ENCODE results near the gene PRSS36.
"Not testable (repeated sequence)": the region's sequence is repeated elsewhere in the genome, so short reads cannot be mapped to it uniquely, and the experiment has no call there.

Gene PRSS36

DNA sequence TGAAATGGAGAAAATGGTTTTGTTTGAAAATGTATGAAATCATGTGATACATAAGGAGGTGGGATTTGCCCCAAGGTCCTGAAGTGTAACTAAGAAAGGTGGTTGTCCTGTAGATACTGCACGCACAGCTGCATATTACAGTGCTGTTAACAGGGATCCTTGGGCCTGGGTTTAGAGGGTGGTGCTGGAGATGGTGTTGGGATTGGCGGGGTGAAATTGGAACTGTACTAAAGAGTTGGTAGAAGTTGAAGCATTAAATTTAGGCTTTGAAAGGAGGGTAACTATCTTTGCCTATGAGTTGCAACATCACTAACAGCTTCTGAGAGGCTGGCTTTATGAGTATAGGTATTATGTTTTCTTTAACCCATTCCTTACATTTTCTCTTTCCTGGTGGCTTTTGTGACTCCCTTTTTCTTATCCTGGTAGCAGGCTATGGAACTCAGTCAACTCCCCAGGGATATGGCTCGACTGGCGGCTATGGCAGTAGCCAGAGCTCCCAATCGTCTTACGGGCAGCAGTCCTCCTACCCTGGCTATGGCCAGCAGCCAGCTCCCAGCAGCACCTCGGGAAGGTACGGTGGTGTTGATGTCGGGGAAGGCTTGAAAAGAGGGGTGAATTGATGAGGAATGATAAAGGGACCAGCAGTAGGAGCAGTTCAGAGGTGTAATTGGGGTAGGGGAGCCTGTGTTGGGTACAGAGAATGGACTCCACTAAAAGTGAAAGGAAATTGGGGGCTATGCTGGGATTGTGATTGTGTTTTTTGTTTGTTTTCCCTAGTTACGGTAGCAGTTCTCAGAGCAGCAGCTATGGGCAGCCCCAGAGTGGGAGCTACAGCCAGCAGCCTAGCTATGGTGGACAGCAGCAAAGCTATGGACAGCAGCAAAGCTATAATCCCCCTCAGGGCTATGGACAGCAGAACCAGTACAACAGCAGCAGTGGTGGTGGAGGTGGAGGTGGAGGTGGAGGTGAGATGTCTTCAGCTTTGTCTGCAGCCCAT, 33.9 kb upstream of the PRSS36 start:
- no peak for DNase-seq

DNA sequence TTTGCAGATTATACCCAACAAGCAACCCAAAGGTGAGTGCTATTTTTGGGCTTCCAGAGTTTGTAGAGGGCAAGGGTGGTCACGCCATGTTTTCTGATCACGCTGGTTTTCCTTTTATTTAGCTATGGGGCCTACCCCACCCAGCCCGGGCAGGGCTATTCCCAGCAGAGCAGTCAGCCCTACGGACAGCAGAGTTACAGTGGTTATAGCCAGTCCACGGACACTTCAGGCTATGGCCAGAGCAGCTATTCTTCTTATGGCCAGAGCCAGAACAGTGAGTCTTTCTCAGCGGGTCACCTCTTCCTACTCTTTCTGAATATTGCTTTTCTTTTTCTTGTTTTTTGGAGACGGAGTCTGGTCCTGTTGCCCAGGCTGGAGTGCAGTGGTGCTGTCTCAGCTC, 32.5 kb upstream of the PRSS36 start:
- no peak for DNase-seq

GRCh38 chr16:31181102-31181830, 31.4 kb upstream of the PRSS36 start:
- no peak for DNase-seq

DNA sequence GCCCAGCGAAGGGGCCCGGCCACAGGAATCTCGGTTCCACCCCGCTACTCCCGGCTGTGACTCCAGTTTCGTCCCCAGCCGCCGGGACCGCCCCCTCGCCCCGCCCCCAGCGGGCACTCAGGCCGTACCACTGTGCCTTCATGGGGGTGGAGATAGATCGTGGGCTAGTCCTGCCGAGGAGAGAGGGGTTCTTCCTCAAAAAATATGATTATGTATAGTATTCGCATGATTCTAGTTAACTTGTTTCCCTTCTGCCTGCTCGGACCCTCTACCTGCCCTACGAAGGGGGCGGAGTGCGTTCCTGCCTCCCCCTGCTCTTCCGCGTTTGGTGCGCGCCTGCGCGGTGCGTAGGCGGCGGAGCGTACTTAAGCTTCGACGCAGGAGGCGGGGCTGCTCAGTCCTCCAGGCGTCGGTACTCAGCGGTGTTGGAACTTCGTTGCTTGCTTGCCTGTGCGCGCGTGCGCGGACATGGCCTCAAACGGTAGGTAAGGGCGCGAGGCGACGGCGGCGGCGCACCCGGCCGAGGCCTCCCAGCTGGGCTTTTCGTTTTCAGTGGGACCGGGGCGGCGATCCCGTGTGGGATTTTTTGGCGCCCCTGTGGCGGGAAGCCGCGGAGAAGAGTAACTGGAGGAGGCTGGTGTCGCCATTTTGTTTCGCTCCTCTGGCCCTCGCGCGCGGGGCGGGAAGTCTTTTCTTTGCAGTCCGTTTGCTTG, 30.0 kb upstream of the PRSS36 start, which contains the start of gene FUS:
Gene FUS, plus strand, starts transcription at position 393 of the 713 bp plus-strand sequence. Its CDS starts 76 bp downstream, at position 469.
- peak; percentile 88 to 96 for DNase-seq

GRCh38 chr16:31179219-31179746, 29.4 kb upstream of the PRSS36 start:
- no peak for DNase-seq

DNA sequence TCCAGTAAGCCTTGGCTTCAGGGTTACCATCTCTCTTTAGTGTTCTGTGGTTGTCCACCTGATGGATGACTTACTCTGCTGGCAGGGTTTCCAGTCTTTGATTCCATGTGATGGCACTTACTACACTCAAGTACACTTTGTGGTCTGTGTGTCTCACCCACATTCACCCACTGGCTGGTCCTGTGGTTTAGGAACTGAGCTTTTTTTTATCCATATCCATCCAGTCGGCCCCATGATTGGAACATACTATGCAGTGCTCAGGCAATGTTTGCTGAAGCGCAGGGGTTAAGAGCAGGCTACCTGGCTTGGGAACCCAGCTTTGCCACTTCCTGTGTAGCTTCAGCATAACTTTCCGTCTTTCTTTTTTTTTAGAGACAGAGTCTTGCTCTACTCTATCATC, 27.3 kb upstream of the PRSS36 start:
- DNase-seq = no peak

- not testable (repeated sequence) for DNase-seq
Observed at GRCh38 chr16:31170048-31170447, 20.2 kb upstream of the PRSS36 start.

GRCh38 chr16:31168848-31169247, 19.0 kb upstream of the PRSS36 start:
- no peak for DNase-seq

- no peak for DNase-seq
Observed at GRCh38 chr16:31167315-31167714, 17.4 kb upstream of the PRSS36 start.

- no peak for DNase-seq
Observed at GRCh38 chr16:31157136-31157535, 7.3 kb upstream of the PRSS36 start.

- DNase-seq = not testable (repeated sequence)
Observed at GRCh38 chr16:31150976-31151375, 1.1 kb upstream of the PRSS36 start.

GRCh38 chr16:31149332-31149731, 534 bp downstream of the PRSS36 start:
- DNase-seq = no peak

- no peak for DNase-seq
Observed at GRCh38 chr16:31148896-31149295, 970 bp downstream of the PRSS36 start.

DNA sequence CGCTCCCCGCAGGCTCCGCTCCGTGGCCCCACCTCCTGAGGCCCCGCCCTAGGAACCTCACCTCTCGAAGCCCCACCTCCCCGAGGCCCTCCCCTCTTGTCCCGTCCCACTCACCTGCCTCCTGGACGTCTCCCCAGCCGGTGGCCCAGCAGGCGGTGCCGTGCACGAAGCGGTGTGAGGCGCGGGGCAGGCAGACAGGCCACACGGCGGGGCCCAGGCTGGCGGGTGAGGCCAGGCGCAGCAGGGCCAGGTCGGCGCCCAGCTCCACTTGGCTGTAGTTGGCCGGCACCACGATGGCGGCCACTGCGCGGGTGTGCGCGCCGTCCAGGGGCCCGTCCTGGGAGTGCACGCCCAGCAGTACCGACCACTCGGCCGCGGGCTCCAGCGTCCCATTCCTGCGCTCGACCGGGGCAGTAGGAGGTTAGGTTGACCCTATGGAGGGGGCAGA, 1.6 kb downstream of the PRSS36 start:
- no peak for DNase-seq

DNA sequence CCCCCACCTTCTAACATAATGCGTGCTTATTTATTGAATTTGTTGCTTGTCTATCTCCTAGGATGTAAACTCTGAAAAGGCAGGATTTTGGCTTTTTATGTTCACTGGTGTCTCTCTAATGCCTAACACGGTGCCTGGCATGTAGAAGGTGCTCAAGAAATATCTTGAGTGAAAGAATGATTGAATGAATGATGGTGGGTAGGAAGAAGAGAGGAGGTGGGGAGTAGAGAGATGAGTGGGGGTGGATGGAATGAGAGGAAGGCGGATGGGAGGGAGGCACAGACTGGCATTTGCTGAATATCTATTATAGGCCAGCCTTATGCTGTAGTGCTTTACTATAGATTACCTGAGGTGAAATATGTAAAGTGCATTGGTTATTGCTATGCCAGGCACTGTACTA, 2.3 kb downstream of the PRSS36 start:
- DNase-seq = no peak

DNA sequence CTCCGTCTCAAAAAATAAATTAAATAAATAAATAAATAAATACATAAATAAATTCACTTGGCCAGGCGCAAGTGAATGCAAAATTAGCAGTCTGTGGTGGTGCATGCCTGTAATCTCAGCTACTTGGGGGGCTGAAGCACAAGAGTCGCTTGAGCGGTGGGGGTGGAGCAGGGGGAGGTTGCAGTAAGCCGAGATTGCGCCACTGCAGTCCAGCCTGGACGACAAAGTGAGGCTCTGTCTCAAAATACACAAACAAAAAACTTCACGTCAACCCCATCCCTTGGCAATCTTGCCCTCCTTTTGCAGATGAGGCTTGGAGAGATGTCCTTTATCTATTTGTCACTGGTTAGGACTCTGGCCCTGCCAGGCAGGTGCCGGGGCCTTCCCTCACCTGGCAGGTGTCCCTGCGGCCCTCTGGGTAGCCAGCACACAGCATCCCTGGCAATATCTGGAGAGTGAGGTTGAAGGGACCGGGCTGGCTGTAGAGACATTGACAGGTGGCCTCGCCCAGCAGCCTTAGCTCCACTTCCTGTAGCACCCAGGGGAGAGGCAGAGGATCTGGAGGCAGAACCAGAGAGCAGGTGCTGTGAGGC, 4.4 kb downstream of the PRSS36 start:
- no peak for DNase-seq

DNA sequence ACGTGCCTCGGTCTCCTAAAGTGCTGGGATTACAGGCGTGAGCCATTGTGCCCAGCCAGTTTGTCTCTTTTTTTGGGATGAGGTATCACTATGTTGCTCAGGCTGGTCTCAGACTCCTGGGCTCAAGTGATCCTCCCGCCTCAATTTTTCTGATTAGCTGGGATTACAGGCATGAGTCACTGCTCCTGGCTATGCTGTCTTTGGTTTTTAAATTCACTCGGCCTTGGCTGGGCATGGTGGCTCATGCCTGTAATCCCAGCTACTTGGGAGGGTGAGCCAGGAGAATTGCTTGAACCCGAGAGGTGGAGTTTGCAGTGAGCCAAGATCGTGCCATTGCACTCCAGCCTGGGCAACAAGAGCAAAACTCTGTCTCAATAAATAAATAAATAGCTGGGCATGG, 5.4 kb downstream of the PRSS36 start:
- DNase-seq = not testable (repeated sequence)

DNA sequence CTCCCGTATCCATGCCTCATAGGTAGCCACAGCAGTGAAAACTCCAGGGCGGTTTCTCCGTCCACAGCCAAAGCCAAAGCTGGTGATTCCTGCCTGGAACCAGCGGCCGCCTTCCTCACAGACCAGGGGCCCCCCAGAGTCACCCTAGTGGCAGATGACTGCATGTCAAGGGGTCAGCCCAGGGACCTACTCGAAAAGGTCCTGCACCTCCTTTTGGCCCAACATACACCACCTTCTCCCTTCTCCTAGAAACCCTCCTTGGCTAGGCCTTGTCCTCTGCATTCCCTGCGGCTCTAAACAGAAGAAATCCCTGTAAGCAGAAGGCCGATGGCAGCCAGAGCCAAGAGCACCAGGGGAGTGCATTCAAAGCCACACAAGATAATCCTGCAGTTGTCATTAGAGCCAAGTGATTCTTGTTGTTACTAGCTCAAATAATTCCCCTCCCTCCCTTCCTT, 6.1 kb downstream of the PRSS36 start:
- DNase-seq = no peak

- DNase-seq = no peak
Observed at GRCh38 chr16:31143011-31143693, 6.7 kb downstream of the PRSS36 start.

- peak; percentile 99 for DNase-seq
Observed at GRCh38 chr16:31142109-31143010, 7.5 kb downstream of the PRSS36 start.

Data from NCI-H1930 (cell line).